ENCODE measurements around the gene MEGF6. TPM values are rescaled to one million over a fixed set of nuclear protein-coding genes. Genes with fewer than 3 reads are reported as not detected.
"Not testable (repeated sequence)": the region's sequence is repeated elsewhere in the genome, so short reads cannot be mapped to it uniquely, and the experiment has no call there.

MEGF6 gene
- total RNA-seq, 2 experiments from 2014 or later: 57.5 to 62.2 TPM

DNA sequence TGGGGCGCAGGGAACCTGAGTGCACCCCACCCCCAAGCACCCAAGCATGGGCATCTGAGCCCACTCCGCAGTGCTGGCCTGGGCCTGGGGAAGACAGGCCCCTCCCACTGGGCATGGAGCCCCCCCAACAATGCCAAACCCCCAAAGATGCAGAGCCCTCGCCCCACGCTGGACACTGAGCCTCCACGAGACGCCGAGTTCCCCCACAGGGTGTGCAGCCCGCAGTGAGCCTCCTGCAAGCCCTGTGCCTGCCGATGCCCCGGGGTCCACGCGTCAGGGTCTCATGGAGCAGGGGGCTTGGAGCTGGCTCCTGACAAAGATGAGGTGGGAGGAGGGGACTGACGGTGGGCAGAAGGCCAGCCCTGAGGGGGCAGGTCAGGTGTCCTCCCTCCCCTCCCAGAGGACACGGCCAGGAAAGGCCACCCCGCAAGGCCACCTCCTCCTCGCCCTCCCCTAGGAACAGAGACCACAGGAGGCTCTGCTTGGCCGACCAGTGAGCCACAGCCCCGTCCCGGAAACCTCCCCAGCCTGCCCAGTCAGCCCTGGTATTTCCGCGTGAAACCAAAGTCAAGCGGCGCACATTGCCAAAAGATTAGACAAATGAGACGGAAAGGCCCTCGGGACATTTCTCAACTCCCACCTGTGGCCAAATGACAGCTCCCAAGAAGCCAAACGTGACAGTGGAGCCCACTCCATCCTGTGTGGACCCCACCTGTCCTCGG lies 33.4 kb downstream of the MEGF6 start:
- H3K36me3 ChIP-seq (ENCODE audit: insufficient read depth, low read length): no peaks in the 10 kb centered on the region
- intact Hi-C loops (cut with DNase I, micrococcal nuclease): no loop called here
- Mint-ChIP-seq H3K9me3 (no peaks in the 10 kb centered on the region), H3K4me1 (ENCODE audit: low read depth) (no peaks in the 10 kb centered on the region), H3K4me3 (no peak overlapping the region), H3K27me3 (no peaks in the 10 kb centered on the region), H3K36me3 (ENCODE audit: low read depth) (no peaks in the 10 kb centered on the region), H3K27ac (no peak overlapping the region)
- peaks cover 0 to 21% of the 10 kb centered on the region in 2 experiments for H3K9me3 ChIP-seq (ENCODE audit: control insufficient read depth in 1 of 2, insufficient read depth in 1 of 2, low read length in 2 of 2)
- no peaks in the 10 kb centered on the region for H3K27me3 ChIP-seq (ENCODE audit: control insufficient read depth in 1 of 2, insufficient read depth in 2 of 2, low read length in 2 of 2)
- CTCF ChIA-PET: no interaction called here
- no peak overlapping the region for H3K4me3 ChIP-seq (ENCODE audit: low read length)
- POLR2A ChIA-PET: no interaction called here
- DNase-seq (no peak), ATAC-seq (ENCODE audit: poor library complexity) (no peak)
- no peaks in the 10 kb centered on the region for H3K4me1 ChIP-seq (ENCODE audit: insufficient read depth, low read length)
- no peak overlapping the region for H3K27ac ChIP-seq (ENCODE audit: low read depth in 1 of 2, low read length in 2 of 2)
- TF ChIP-seq CTCF (IDR thresholded peaks at IDR 0.05): no peak

DNA sequence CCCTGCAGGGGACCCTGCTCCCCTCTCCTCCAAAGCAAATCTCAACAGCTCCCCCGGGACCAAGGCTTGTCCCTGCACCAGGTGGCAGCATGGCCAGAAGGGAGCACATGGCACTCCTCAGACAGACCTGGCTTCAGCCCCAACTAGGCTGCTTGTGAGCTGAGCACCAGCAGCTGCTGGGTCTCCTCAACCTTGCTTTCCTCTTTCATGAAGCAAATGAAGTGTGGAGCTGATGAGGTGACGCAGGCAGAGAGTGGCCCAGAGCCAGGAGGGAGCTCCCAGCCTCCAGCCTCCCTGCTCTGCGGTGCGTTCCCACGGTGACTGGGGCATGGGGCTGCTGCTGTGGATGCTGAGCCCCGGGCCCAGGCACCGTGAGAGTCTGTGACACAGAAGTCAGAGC lies 34.0 kb downstream of the MEGF6 start:
- no peaks in the 10 kb centered on the region for H3K9me3 Mint-ChIP-seq
- Histone ChIP-seq H3K4me1 (ENCODE audit: insufficient read depth, low read length) (no peaks in the 10 kb centered on the region), H3K27ac (ENCODE audit: low read depth in 1 of 2, low read length in 2 of 2) (no peak overlapping the region), H3K9me3 (ENCODE audit: control insufficient read depth in 1 of 2, insufficient read depth in 1 of 2, low read length in 2 of 2) (peaks cover 0 to 21% of the 10 kb centered on the region in 2 experiments), H3K36me3 (ENCODE audit: insufficient read depth, low read length) (no peaks in the 10 kb centered on the region), H3K4me3 (ENCODE audit: low read length) (no peak overlapping the region), H3K27me3 (ENCODE audit: control insufficient read depth in 1 of 2, insufficient read depth in 2 of 2, low read length in 2 of 2) (no peaks in the 10 kb centered on the region)
- no peak overlapping the region for H3K27ac Mint-ChIP-seq
- H3K27me3 Mint-ChIP-seq: no peaks in the 10 kb centered on the region
- no peak overlapping the region for H3K4me3 Mint-ChIP-seq
- DNase-seq (no peak), ATAC-seq (ENCODE audit: poor library complexity) (no peak)
- H3K4me1 Mint-ChIP-seq (ENCODE audit: low read depth): no peaks in the 10 kb centered on the region
- no peak for TF ChIP-seq CTCF (IDR thresholded peaks at IDR 0.05)
- intact Hi-C loops (cut with DNase I, micrococcal nuclease): no loop called here
- CTCF ChIA-PET: no interaction called here
- H3K36me3 Mint-ChIP-seq (ENCODE audit: low read depth): no peaks in the 10 kb centered on the region
- POLR2A ChIA-PET: no interaction called here

- TF ChIP-seq CTCF (IDR thresholded peaks at IDR 0.05): no peak
- ChIA-PET POLR2A (no interaction called here), CTCF (no interaction called here)
- Mint-ChIP-seq H3K4me1 (ENCODE audit: low read depth) (no peaks in the 10 kb centered on the region), H3K36me3 (ENCODE audit: low read depth) (no peaks in the 10 kb centered on the region), H3K27ac (no peak overlapping the region), H3K4me3 (no peak overlapping the region), H3K9me3 (no peaks in the 10 kb centered on the region), H3K27me3 (no peaks in the 10 kb centered on the region)
- H3K4me3 ChIP-seq (ENCODE audit: low read length): no peak overlapping the region
- H3K9me3 ChIP-seq (ENCODE audit: control insufficient read depth in 1 of 2, insufficient read depth in 1 of 2, low read length in 2 of 2): peaks cover 0 to 21% of the 10 kb centered on the region in 2 experiments
- H3K27me3 ChIP-seq (ENCODE audit: control insufficient read depth in 1 of 2, insufficient read depth in 2 of 2, low read length in 2 of 2): no peaks in the 10 kb centered on the region
- intact Hi-C loops (cut with DNase I, micrococcal nuclease): no loop called here
- no peaks in the 10 kb centered on the region for H3K4me1 ChIP-seq (ENCODE audit: insufficient read depth, low read length)
- ATAC-seq (ENCODE audit: poor library complexity) (no peak), DNase-seq (no peak)
- H3K36me3 ChIP-seq (ENCODE audit: insufficient read depth, low read length): no peaks in the 10 kb centered on the region
- no peak overlapping the region for H3K27ac ChIP-seq (ENCODE audit: low read depth in 1 of 2, low read length in 2 of 2)
Observed at GRCh38 chr1:3575993-3576392, 35.3 kb downstream of the MEGF6 start.

- H3K36me3 Mint-ChIP-seq (ENCODE audit: low read depth); H3K4me1 Mint-ChIP-seq (ENCODE audit: low read depth); H3K36me3 ChIP-seq (ENCODE audit: insufficient read depth, low read length); CTCF ChIA-PET; H3K27ac Mint-ChIP-seq; H3K4me3 ChIP-seq (ENCODE audit: low read length); H3K27me3 Mint-ChIP-seq; H3K27ac ChIP-seq (ENCODE audit: low read depth in 1 of 2, low read length in 2 of 2); ATAC-seq (ENCODE audit: poor library complexity); H3K27me3 ChIP-seq (ENCODE audit: control insufficient read depth in 1 of 2, insufficient read depth in 2 of 2, low read length in 2 of 2); H3K4me1 ChIP-seq (ENCODE audit: insufficient read depth, low read length); intact Hi-C loops (cut with DNase I, micrococcal nuclease); H3K9me3 Mint-ChIP-seq; DNase-seq; H3K4me3 Mint-ChIP-seq; POLR2A ChIA-PET: not testable (repeated sequence)
- H3K9me3 ChIP-seq (ENCODE audit: control insufficient read depth in 1 of 2, insufficient read depth in 1 of 2, low read length in 2 of 2): peaks cover 0 to 21% of the 10 kb centered on the region in 2 experiments
Observed at GRCh38 chr1:3575515-3575914, 35.8 kb downstream of the MEGF6 start.

Measured in CD4-positive, alpha-beta T cell (primary cell).